C4-2B (cell line): ENCODE results near the gene ACCS.

ENCODE experiments used
- CTCF ChIP-seq: fragments of 450-650 bp; conservative IDR thresholded peaks from 2 replicates; pipeline ENCODE4 v1.5.1; 2017; ENCODE audit warnings: mild to moderate bottlenecking
- ZFX ChIP-seq: fragments of 450-650 bp; IDR thresholded peaks from 2 replicates; pipeline ENCODE4 v1.6.1; 2017

- TF ChIP-seq CTCF (no peak), ZFX (no peak)
These were observed 33.6 kb upstream of the ACCS start for GRCh38 chr11:44032299-44033085.
